HEK293 (cell line): ENCODE data around the gene SOX18.

Experiments used
- CTCF ChIA-PET: fragments of 350-600 bp; formaldehyde crosslinking; extraction: SDS; loops from one replicate; lab custom pipeline; 2021; ENCODE audit warnings: antibody characterized with exemption; lab: Yijun Ruan, JAX
- POLR2A ChIA-PET: fragments of 300-600 bp; formaldehyde crosslinking; extraction: SDS; loops from one replicate; lab custom pipeline; 2020; ENCODE audit warnings: antibody characterized with exemption, inconsistent platforms; lab: Yijun Ruan, JAX
- H3K27ac ChIP-seq: fragments of 200-500 bp; sonication (Bioruptor generic); 2 replicates; pipeline ENCODE4 v1.5.1; 2014; ENCODE audit warnings: low read depth, low read length, control low read depth, inconsistent platforms; ENCODE audit errors: extremely low read depth
- H3K36me3 ChIP-seq, 2 experiments: fragments of 200-500 bp in 1 of 2; sonication (Bioruptor generic) in 1 of 2; 1 replicate in 1 of 2; 2 replicates in 1 of 2; pipeline ENCODE4 v1.5.1; 2014 to 2017; ENCODE audit warnings: inconsistent platforms in 2 of 2, low read length in 2 of 2; ENCODE audit not compliant: control insufficient read depth in 2 of 2, insufficient read depth in 1 of 2
- H3K4me1 ChIP-seq: fragments of 200-500 bp; sonication (Bioruptor generic); 2 replicates; pipeline ENCODE4 v1.5.1; 2014; ENCODE audit warnings: mild to moderate bottlenecking, low read length, inconsistent platforms; ENCODE audit not compliant: control insufficient read depth, insufficient read depth
- H3K4me3 ChIP-seq: 2 replicates; pipeline ENCODE4 v1.5.1; 2011; ENCODE audit warnings: low read depth, mild to moderate bottlenecking, control low read depth, low read length, moderate library complexity
- H3K9me3 ChIP-seq: fragments of 200-500 bp; sonication (Bioruptor generic); 2 replicates; pipeline ENCODE4 v1.5.1; 2014; ENCODE audit warnings: low read depth, low read length, inconsistent platforms; ENCODE audit not compliant: control insufficient read depth, insufficient read depth
- FEZF1 ChIP-seq: fragments of 450-650 bp; formaldehyde crosslinking; IDR thresholded peaks from 2 replicates; pipeline ENCODE4 v1.5.1; 2016; ENCODE audit warnings: missing biosample characterization, missing genetic modification characterization
- GLIS1 ChIP-seq: fragments of 450-650 bp; formaldehyde crosslinking; IDR thresholded peaks from 2 replicates; pipeline ENCODE4 v1.5.1; 2016; ENCODE audit warnings: missing biosample characterization, missing genetic modification characterization
- INSM2 ChIP-seq: fragments of 450-650 bp; formaldehyde crosslinking; IDR thresholded peaks from 2 replicates; pipeline ENCODE4 v1.5.1; 2016; ENCODE audit warnings: missing biosample characterization, missing genetic modification characterization
- KLF10 ChIP-seq: fragments of 450-650 bp; IDR thresholded peaks from 2 replicates; pipeline ENCODE4 v1.5.1; 2018; ENCODE audit warnings: missing biosample characterization, mild to moderate bottlenecking, missing genetic modification characterization
- KLF9 ChIP-seq: fragments of 450-650 bp; formaldehyde crosslinking; IDR thresholded peaks from 2 replicates; pipeline ENCODE4 v1.5.1; 2016; ENCODE audit warnings: missing biosample characterization, missing genetic modification characterization, low read depth
- SP7 ChIP-seq: fragments of 450-650 bp; formaldehyde crosslinking; IDR thresholded peaks from 2 replicates; pipeline ENCODE4 v1.5.1; 2016; ENCODE audit warnings: missing biosample characterization, missing genetic modification characterization
- ZFHX2 ChIP-seq: fragments of 450-650 bp; formaldehyde crosslinking; conservative IDR thresholded peaks from 2 replicates; pipeline ENCODE4 v1.5.1; 2016; ENCODE audit warnings: missing biosample characterization, missing genetic modification characterization
- ZIC2 ChIP-seq: fragments of 450-650 bp; formaldehyde crosslinking; IDR thresholded peaks from 2 replicates; pipeline ENCODE4 v1.5.1; 2016; ENCODE audit warnings: missing biosample characterization, missing genetic modification characterization
- ZNF335 ChIP-seq: fragments of 450-650 bp; formaldehyde crosslinking; conservative IDR thresholded peaks from 2 replicates; pipeline ENCODE4 v1.5.1; 2016; ENCODE audit warnings: missing biosample characterization, missing genetic modification characterization
- ZNF48 ChIP-seq: fragments of 450-650 bp; formaldehyde crosslinking; IDR thresholded peaks from 2 replicates; pipeline ENCODE4 v1.5.1; 2016; ENCODE audit warnings: missing biosample characterization, missing genetic modification characterization
- ZNF488 ChIP-seq: fragments of 450-650 bp; formaldehyde crosslinking; IDR thresholded peaks from 2 replicates; pipeline ENCODE4 v1.5.1; 2016; ENCODE audit warnings: missing biosample characterization, missing genetic modification characterization
- ZNF530 ChIP-seq: fragments of 450-650 bp; formaldehyde crosslinking; IDR thresholded peaks from 2 replicates; pipeline ENCODE4 v1.5.1; 2016; ENCODE audit warnings: low read depth, missing biosample characterization, missing genetic modification characterization
- ZNF561 ChIP-seq: fragments of 450-650 bp; IDR thresholded peaks from 2 replicates; pipeline ENCODE4 v1.5.1; 2018; ENCODE audit warnings: missing biosample characterization, missing genetic modification characterization, borderline replicate concordance
- ZNF571 ChIP-seq: fragments of 450-650 bp; formaldehyde crosslinking; IDR thresholded peaks from 2 replicates; pipeline ENCODE4 v1.5.0; 2017; ENCODE audit warnings: missing biosample characterization, missing genetic modification characterization
- ZNF639 ChIP-seq: fragments of 450-650 bp; formaldehyde crosslinking; IDR thresholded peaks from 2 replicates; pipeline ENCODE4 v1.5.1; 2016; ENCODE audit warnings: missing biosample characterization, missing genetic modification characterization
- ZNF747 ChIP-seq: fragments of 450-650 bp; formaldehyde crosslinking; IDR thresholded peaks from 2 replicates; pipeline ENCODE4 v1.5.1; 2016; ENCODE audit warnings: missing biosample characterization, missing genetic modification characterization
- ZNF843 ChIP-seq: fragments of 450-650 bp; formaldehyde crosslinking; IDR thresholded peaks from 2 replicates; pipeline ENCODE4 v1.5.1; 2016; ENCODE audit warnings: missing biosample characterization, missing genetic modification characterization
- ZSCAN18 ChIP-seq: fragments of 450-650 bp; formaldehyde crosslinking; IDR thresholded peaks from 2 replicates; pipeline ENCODE4 v1.5.1; 2016; ENCODE audit warnings: missing biosample characterization, missing genetic modification characterization
- TF ChIP-seq, protein P1 (sequence below): fragments of 450-650 bp; formaldehyde crosslinking; IDR thresholded peaks from 2 replicates; pipeline ENCODE4 v1.5.1; 2016; ENCODE audit warnings: missing biosample characterization, missing genetic modification characterization

SOX18 gene

GRCh38 chr20:64009811-64010387, 39.5 kb downstream of the SOX18 start (continued):
- TF ChIP-seq ZNF335 (tag by site-specific recombination) (no peak), ZNF571 (tag by site-specific recombination) (no peak), INSM2 (tag by site-specific recombination) (no peak), ZNF747 (no peak), ZNF530 (tag by site-specific recombination) (no peak), KLF9 (tag by site-specific recombination) (no peak)
- TF ChIP-seq, protein P1, sequence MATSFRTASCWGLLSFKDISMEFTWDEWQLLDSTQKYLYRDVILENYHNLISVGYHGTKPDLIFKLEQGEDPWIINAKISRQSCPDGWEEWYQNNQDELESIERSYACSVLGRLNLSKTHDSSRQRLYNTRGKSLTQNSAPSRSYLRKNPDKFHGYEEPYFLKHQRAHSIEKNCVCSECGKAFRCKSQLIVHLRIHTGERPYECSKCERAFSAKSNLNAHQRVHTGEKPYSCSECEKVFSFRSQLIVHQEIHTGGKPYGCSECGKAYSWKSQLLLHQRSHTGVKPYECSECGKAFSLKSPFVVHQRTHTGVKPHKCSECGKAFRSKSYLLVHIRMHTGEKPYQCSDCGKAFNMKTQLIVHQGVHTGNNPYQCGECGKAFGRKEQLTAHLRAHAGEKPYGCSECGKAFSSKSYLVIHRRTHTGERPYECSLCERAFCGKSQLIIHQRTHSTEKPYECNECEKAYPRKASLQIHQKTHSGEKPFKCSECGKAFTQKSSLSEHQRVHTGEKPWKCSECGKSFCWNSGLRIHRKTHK (tag by site-specific recombination), result no peak

GRCh38 chr20:64006902-64007301, 42.5 kb downstream of the SOX18 start:
- Histone ChIP-seq H3K4me1 (no peaks in the 10 kb centered on the region), H3K4me3 (no peak overlapping the region), H3K36me3 (peaks cover 30 to 81% of the 10 kb centered on the region in 2 experiments)
- ChIA-PET CTCF (interaction anchor here (0.5 to 0.6 kb wide), 3 partner anchors 232 to 301 kb away, joined by 3 to 4 read pairs (median 3); no protein-coding TSS in a partner anchor), POLR2A (no interaction called here)
- TF ChIP-seq GLIS1 (tag by site-specific recombination), result peak; percentile 50; the same call in 1 of the 2 replicates
- no peak for TF ChIP-seq ZSCAN18 (tag by site-specific recombination)
- TF ChIP-seq SP7, result no peak
- TF ChIP-seq FEZF1 (tag by site-specific recombination), result peak; percentile 56; the same call in 1 of the 2 replicates
- TF ChIP-seq KLF10 (tag by site-specific recombination), result no peak
- TF ChIP-seq ZNF48, result no peak
- no peak for TF ChIP-seq ZNF843 (tag by site-specific recombination)
- TF ChIP-seq ZIC2, result peak; percentile 48
- TF ChIP-seq ZNF639 (tag by site-specific recombination), result no peak
- TF ChIP-seq ZFHX2 (tag by site-specific recombination), result no peak
- TF ChIP-seq ZNF488, result no peak
- TF ChIP-seq ZNF561 (tag by site-specific recombination), result no peak
- TF ChIP-seq, all 188 proteins: peak for 3
- no peak overlapping the region for H3K27ac ChIP-seq
- no peaks in the 10 kb centered on the region for H3K9me3 ChIP-seq
